Activated gamma-delta T cell treated with anti-CD3 and anti-CD28 coated beads, Interleukin-2, amount 50 U/mL, for 16 hours (primary cell): ENCODE measurements around the gene MYO7B.

Experiments
- DNase-seq: peaks from one replicate; pipeline ENCODE4 v3.0.0-alpha.2; 2020; ENCODE audit warnings: low read depth

The MYO7B gene

GRCh38 chr2:127574656-127575055 is 39.2 kb downstream of the MYO7B start:
- DNase-seq = no peak

GRCh38 chr2:127575185-127575765 is 39.8 kb downstream of the MYO7B start:
- no peak for DNase-seq

- no peak for DNase-seq
Measured at GRCh38 chr2:127575941-127576432, 40.5 kb downstream of the MYO7B start.

DNA sequence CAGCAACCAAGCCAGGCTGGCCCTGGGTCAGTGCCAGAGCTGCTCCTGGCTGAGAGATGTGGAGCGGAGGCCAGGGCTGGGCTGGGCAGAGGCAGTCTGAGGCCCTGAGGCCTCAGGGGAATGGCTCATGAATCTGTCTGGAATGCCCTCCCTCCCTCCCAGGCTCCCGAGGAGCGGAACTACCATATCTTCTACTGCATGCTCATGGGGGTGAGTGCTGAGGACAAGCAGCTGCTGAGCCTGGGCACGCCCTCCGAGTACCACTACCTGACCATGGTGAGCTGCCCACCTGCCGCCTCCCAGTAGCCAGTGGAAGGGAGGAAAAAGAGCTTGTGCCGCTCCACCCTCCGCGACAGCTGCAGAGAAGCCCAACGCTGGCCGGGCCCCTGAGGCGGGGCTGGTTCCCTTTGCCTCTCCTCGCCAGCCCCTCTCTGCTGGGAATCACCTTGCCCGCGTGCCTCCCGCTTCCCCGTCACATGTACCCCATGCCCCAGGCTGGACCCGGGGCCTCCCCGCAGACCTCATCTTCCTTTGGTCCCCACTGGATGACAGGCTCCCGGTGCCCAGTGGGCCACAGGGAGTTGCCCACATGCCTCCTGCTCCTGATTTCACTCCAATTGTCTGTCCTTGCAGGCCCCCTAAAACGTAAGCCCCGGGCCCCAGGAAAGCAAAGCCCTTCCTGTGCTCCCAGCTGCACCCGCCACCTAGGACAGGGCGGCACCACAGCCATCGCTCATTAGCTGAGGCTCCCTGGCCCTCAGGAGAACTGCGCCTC is 41.1 kb downstream of the MYO7B start:
- no peak for DNase-seq

DNA sequence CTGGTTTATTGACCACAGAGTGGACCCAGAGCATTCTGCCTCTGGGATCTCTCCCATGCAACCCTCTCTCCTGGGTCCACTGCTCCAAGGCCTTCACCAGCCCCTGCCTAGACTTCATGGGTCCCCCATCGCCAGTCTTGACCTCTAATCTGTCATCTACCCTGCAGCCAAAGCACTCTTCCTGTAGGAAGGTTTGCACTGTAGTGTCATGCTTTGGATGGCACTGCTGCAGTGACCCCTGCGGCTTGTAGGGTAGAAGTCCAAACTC is 41.7 kb downstream of the MYO7B start:
- no peak for DNase-seq

DNA sequence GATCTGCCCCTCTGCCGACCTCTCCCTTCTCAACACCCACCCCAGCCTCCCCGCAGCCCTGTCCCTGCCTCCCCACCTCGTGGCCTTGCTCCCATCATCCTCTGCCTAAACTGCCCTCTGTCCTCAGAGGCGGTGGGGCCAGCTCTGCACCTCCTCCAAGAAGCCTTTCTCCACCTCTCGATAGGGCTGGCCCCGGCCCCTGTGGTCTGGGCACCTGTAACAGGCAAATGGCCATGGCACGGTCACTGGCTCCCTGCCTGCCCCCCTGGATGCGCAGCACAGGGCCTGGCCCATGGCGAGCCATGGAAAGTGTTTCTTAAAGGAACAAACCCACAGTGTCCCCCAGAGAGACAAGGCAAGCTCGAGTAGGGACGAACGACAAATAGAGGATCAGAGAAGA is 42.0 kb downstream of the MYO7B start:
- no peak for DNase-seq

GRCh38 chr2:127577973-127578372 is 42.5 kb downstream of the MYO7B start:
- DNase-seq = no peak

DNA sequence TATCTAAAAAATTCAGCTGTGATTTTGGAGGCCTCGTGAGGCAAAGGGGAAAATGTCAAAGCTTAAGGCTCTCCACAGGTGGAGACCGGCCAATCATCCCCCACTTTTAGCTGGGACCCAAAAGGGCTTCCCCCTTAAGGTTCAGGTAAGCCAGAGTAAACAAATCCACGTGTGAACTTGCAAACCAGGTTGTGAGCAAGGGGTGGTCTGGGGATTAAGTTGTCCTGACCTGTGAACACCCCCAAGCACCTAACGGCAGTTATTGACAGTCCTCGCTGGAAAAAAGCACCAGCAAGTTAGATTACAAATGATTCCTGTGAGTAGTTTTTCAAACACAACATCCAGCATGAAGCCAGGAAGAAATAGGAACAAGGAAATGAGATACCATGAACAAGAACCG is 42.9 kb downstream of the MYO7B start:
- no peak for DNase-seq

- no peak for DNase-seq
Measured at GRCh38 chr2:127579231-127579630, 43.7 kb downstream of the MYO7B start.

DNA sequence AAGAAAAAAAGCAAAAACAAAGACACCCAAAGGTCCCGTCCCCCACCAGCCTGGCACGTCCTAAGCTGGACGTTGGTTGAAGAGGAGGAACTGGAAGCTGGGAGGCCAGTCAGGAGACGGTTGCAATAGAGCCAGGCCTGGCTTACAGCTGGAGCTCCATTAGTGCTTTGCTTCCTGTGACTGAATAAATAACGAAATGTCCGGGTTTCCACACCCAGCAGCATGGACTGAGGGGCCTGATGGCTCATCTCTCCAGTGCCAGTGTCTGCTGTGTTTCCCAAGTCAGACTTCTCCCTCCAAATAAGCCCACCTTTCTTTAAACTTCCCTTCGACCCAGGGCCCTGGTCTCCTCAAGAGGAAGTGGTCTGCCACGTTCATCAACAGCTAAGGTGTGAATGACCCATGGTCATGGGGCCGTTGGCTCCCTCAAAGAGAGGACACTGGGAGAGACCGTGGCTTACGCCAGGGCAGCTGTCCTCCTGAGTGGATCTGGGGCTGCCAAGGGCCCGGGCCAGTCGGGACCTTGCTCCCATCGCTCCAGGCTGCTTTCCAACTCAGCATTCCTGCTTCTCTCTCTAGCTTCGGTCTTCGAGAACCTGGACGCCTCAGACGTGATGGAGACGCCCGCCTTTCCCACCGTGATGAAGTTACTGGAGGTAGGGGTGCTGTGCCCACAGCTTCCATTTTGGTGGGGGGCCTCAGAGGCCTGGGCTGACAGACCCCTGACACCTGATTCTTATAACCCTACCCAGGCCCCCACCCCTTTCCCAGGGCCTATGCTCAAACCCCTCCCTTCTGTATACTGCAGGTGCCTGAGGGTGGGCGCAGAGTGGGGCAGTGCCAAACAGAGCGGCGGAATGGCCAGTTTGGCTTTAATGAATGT is 44.9 kb downstream of the MYO7B start:
- no peak for DNase-seq

DNA sequence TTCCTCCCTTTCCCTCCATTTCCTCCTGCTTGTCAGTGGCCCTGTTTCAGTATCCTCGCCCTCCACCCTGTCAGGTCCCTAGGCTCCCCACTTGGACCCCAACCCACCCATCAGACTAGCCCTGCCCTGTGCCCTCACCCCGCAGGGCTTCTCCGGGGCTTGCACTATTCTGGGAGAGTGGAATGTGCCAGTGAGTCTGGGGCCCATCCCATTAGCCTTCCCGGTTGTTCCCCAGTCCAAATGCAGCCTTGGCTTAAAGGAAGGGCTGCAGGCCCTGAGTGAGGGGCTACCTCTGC is 45.5 kb downstream of the MYO7B start:
- no peak for DNase-seq

DNA sequence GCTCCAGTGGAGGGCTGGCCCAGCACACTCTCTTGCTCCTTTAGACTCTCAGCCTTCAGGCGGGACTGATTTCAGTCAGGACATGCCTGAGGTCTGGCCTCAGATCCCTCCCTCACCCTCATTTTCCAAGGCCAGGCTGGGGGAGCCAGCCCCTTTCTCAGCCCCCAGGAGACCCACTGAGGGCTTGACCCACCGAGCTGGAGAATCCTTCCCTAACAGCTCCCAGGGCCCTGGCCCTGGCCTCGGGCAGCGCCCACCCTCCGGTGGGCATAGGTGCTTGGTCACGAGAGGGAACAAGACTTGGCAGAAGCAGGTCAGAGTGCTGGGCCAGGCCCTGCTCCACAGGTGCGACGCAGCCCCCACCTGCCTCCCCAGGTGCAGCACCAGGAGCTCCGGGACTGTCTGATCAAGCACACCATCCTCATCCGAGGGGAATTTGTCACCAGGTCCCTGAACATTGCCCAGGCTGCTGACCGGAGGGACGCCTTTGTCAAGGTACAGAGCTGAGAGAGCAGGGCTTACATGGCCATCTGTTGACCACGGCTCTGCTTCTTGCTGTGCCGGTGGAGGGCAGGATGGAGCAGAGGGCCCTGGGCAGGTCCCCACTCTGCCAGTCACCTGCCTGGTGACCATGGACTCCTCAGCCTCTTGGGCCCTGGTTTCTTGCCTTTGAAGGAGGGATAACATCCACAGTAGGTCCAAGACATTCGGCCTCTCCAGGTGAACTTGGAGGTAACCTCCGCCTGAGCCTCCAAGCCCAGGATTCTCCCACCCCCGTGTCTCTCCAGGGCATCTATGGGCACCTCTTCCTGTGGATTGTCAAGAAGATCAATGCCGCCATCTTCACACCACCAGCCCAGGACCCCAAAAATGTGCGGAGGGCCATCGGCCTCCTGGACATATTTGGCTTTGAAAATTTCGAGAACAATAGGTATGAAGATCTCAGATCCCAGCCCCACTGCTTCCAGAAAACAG is 46.3 kb downstream of the MYO7B start:
- DNase-seq = no peak

GRCh38 chr2:127582863-127583861 is 47.7 kb downstream of the MYO7B start:
- no peak for DNase-seq

GRCh38 chr2:127584047-127584446 is 48.6 kb downstream of the MYO7B start:
- no peak for DNase-seq

DNA sequence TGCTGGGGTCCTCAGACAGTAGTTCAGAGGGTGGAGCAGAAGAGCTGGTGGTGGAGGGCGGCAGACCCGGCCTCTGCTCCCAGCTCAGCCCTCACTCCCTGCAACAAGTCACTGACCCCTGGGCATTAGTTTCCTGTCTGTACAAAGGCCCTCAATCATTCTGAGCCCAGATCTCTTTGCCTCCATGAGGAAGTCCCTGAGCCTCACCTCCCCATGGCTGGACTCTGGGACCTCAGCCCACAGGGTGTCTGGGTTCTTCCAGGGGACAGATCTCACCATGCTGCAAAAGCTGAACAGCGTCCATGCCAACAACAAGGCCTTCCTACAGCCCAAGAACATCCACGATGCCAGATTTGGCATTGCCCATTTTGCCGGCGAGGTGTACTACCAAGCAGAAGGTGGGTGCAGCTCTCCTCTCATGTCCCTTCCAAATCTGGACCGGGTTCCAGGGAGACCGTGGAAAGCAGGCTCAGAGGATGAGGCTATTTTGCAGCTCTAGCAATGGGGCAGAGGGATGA is 49.1 kb downstream of the MYO7B start:
- DNase-seq = no peak

- no peak for DNase-seq
Measured at GRCh38 chr2:127585270-127585807, 49.9 kb downstream of the MYO7B start.

DNA sequence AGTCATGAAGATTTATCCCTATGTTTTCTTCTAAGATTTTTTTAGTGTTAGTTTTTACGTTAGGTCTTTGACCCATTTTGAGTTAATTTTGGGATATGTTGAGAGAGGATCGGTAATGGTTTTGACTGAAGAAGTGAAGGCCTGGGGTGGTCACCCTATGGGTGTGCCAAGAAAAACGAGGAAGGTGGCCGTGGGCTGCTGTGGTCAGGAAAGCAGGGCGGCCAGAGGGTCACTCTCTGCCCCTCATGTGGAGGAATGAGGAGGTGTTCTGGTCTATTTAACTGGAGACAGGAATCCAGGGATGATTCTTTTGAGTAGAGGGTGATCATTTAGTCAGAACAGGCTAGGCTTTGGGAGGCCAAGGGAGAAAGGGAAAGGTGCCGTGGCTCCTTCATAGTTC is 50.7 kb downstream of the MYO7B start:
- no peak for DNase-seq

DNA sequence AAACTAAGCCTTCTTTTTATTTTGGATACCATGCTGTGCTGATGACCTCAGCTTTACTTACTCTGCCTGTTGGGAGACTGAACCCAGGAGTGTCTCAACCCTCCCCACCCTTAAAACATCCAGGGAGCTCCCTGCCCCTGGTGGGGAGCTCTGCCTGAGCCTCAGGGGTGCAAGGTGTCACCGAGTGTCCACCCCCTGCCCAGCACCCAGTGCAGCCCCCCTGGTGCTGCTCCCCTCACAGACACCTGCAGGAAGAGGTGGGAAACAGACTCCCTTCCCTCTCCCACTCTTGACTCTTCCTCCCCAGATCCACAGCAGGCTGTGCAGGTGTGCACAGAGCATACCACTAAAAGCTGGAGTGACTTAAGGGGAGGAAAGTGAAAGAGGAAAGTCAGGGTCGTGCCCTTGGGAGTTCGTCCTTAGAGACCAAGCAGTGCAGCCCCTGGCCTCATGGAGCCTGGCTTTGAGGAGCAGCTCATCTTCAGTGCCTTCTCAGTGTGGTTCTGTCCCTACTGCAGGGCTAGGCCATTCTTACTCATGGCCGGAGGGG is 51.3 kb downstream of the MYO7B start:
- no peak for DNase-seq

DNA sequence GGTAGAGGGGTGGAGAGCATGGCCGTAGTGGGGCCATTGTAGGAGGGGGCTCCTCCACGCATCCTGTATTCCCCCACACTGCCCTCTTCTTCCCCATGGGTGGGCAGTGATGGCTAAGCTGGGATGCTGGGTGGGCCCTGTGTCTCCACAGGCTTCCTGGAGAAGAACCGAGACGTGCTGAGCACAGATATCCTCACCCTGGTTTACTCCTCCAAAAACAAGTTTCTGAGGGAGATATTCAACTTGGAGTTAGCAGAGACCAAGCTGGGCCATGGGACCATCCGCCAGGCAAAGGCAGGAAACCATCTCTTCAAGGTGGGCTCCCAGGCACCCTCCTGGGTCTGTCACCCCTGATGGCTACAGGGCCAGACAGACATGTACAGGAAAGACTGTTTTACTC is 52.8 kb downstream of the MYO7B start:
- DNase-seq = no peak

GRCh38 chr2:127589358-127589757 is 53.9 kb downstream of the MYO7B start:
- no peak for DNase-seq
